Testis (tissue), 2 donors: ENCODE results near the gene ARAP2.

ENCODE experiments used
- CTCF ChIP-seq, 3 experiments: fragments of 450-650 bp in 2 of 3; fragments of 200-600 bp in 1 of 3; sonication (generic) in 1 of 3; IDR thresholded peaks; one replicate each; pipeline ENCODE4 v1.5.1; 2016 to 2019; ENCODE audit warnings: antibody characterized with exemption in 3 of 3, mild to moderate bottlenecking in 2 of 3, moderate library complexity in 1 of 3
- POLR2A ChIP-seq: fragments of 450-650 bp; IDR thresholded peaks from one replicate; pipeline ENCODE4 v1.6.1; 2017; ENCODE audit warnings: antibody characterized with exemption, mild to moderate bottlenecking, moderate library complexity

- TF ChIP-seq CTCF (IDR thresholded peaks at IDR 0.05) (no peak), POLR2A (no peak)
Measured at GRCh38 chr4:36086261-36086786, 158.0 kb downstream of the ARAP2 start.
